ENCODE data around the gene MYL6. TPM values are rescaled to one million over a fixed set of nuclear protein-coding genes. Genes with fewer than 3 reads are reported as not detected.
A peak's percentile ranks its signal among the peaks of the same experiment; 100 is the strongest.

Gene MYL6
- total RNA-seq, 1 experiment from 2014 or later, result 554 TPM

DNA sequence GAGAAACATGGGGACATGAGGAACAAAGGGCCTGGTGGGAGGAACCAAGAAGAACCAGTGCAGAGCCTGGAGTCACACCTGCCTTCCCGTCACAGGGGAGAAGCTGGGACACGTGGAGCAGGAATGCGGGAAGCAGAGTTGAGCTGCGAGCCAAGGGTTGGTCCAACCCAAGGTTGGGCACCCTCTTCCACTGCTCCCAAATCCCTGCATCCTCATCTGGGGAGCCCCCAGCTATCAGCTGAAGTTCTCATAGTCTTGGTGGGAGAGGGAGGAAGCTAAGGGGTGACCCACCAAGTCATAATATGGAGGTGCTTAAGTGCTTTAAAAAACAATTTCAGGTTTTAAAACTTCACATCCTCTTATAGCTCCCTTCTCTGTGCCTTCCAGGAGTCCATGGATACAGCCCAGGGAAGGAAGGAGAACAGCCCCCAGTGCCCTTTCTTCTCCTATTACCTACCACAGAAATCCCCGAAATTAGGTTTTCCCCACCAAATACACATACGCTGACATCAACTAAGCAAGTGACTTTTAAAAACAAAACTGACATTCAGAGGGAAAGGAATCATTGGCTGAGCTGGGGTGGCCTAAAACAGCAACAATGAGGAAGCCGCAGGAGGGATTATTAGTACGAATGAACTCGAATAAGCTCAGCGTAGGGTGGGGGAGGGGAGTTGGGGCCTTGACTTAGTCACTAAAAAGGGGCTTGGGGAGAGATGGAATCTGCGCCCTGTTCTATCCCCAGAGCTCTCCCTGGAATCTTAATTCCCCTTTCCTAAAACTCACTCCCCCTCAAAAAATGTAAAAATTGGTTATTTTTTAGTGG, 4.5 kb downstream of the MYL6 start:
- no peak overlapping the region for H3K4me3 ChIP-seq (replicated peaks in 1 of 2; ENCODE audit: low read depth in 1 of 2, low read length in 2 of 2)
- H3K9ac ChIP-seq (ENCODE audit: low read length), result no peak overlapping the region
- peaks cover 5 to 16% of the 10 kb centered on the region in 2 experiments; a peak in 3 of 4 replicates for H3K4me1 ChIP-seq (ENCODE audit: control insufficient read depth in 1 of 2, insufficient read depth in 2 of 2, low read length in 2 of 2)
- H3K79me2 ChIP-seq (ENCODE audit: insufficient read depth, low read length), result peaks cover 43% of the 10 kb centered on the region
- no peak overlapping the region for H2AFZ ChIP-seq (ENCODE audit: low read depth, low read length, poor library complexity, severe bottlenecking)
- ChIA-PET CTCF (interaction anchor here (0.6 to 1.1 kb wide), 2 partner anchors 27 to 584 kb away, joined by 3 to 5 read pairs; partner anchors contain the start of gene SMARCC2), POLR2A (interaction anchor here (1.2 kb wide), 1 partner anchor 45 kb away, joined by 4 read pairs; the partner anchor contains the start of gene ZC3H10), RAD21 (ENCODE audit: low non-redundant PET in 1 of 2, low total read pairs in 2 of 2, uncharacterized antibody in 2 of 2, unreplicated experiment in 2 of 2) (no interaction called here)
- H3K36me3 ChIP-seq (ENCODE audit: control insufficient read depth in 1 of 2, insufficient read depth in 2 of 2, low read length in 2 of 2), result peaks cover 53 to 55% of the 10 kb centered on the region in 2 experiments; a peak in 3 of 4 replicates
- no peaks in the 10 kb centered on the region for H4K20me1 ChIP-seq (ENCODE audit: insufficient read depth)
- TSS peak; percentile 51 for BruUV-seq (replicated peaks)
- no peaks in the 10 kb centered on the region for H3K9me2 ChIP-seq (ENCODE audit: insufficient read depth)
- H3K4me2 ChIP-seq (ENCODE audit: low read length), result no peak overlapping the region
- intact Hi-C loops (cut with micrococcal nuclease), result no loop called here
- H3K27me3 ChIP-seq (ENCODE audit: insufficient read depth, low read length), result no peaks in the 10 kb centered on the region
- H3K9me3 ChIP-seq (ENCODE audit: control insufficient read depth in 1 of 2, insufficient read depth in 1 of 2, low read depth in 1 of 2, low read length in 2 of 2), result no peaks in the 10 kb centered on the region
- DNase-seq (ENCODE audit: low read depth, low spot score), result no peak
- no peak overlapping the region for H3K27ac ChIP-seq (ENCODE audit: low read depth, low read length)
- no peak for ATAC-seq
- peak; percentile 25; the same call in 1 of the 2 replicates for TF ChIP-seq POLR2AphosphoS5 (IDR thresholded peaks at IDR 0.05; ENCODE audit: low read depth, low read length)
- TF ChIP-seq, protein P1, sequence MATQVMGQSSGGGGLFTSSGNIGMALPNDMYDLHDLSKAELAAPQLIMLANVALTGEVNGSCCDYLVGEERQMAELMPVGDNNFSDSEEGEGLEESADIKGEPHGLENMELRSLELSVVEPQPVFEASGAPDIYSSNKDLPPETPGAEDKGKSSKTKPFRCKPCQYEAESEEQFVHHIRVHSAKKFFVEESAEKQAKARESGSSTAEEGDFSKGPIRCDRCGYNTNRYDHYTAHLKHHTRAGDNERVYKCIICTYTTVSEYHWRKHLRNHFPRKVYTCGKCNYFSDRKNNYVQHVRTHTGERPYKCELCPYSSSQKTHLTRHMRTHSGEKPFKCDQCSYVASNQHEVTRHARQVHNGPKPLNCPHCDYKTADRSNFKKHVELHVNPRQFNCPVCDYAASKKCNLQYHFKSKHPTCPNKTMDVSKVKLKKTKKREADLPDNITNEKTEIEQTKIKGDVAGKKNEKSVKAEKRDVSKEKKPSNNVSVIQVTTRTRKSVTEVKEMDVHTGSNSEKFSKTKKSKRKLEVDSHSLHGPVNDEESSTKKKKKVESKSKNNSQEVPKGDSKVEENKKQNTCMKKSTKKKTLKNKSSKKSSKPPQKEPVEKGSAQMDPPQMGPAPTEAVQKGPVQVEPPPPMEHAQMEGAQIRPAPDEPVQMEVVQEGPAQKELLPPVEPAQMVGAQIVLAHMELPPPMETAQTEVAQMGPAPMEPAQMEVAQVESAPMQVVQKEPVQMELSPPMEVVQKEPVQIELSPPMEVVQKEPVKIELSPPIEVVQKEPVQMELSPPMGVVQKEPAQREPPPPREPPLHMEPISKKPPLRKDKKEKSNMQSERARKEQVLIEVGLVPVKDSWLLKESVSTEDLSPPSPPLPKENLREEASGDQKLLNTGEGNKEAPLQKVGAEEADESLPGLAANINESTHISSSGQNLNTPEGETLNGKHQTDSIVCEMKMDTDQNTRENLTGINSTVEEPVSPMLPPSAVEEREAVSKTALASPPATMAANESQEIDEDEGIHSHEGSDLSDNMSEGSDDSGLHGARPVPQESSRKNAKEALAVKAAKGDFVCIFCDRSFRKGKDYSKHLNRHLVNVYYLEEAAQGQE (IDR thresholded peaks at IDR 0.05; ENCODE audit: low read depth), result no peak
- no peak for TF ChIP-seq POLR2A (IDR thresholded peaks at IDR 0.05; ENCODE audit: borderline replicate concordance, extremely low read depth, insufficient read depth, insufficient read length)
- no peak for TF ChIP-seq ELF1 (IDR thresholded peaks at IDR 0.05; ENCODE audit: borderline replicate concordance, low read depth)
- TF ChIP-seq, protein P2, sequence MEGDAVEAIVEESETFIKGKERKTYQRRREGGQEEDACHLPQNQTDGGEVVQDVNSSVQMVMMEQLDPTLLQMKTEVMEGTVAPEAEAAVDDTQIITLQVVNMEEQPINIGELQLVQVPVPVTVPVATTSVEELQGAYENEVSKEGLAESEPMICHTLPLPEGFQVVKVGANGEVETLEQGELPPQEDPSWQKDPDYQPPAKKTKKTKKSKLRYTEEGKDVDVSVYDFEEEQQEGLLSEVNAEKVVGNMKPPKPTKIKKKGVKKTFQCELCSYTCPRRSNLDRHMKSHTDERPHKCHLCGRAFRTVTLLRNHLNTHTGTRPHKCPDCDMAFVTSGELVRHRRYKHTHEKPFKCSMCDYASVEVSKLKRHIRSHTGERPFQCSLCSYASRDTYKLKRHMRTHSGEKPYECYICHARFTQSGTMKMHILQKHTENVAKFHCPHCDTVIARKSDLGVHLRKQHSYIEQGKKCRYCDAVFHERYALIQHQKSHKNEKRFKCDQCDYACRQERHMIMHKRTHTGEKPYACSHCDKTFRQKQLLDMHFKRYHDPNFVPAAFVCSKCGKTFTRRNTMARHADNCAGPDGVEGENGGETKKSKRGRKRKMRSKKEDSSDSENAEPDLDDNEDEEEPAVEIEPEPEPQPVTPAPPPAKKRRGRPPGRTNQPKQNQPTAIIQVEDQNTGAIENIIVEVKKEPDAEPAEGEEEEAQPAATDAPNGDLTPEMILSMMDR (IDR thresholded peaks at IDR 0.05 in 2 of 3, conservative IDR thresholded peaks at IDR 0.05 in 1 of 3; ENCODE audit: borderline replicate concordance in 1 of 3, insufficient read depth in 1 of 3, low read depth in 2 of 3, low read length in 2 of 3), result no peak
- no peak for TF ChIP-seq ZNF274 (IDR thresholded peaks at IDR 0.05; ENCODE audit: low read depth, low read length)
- TF ChIP-seq EZH2 (IDR thresholded peaks at IDR 0.05), result no peak
- TF ChIP-seq, protein P3, sequence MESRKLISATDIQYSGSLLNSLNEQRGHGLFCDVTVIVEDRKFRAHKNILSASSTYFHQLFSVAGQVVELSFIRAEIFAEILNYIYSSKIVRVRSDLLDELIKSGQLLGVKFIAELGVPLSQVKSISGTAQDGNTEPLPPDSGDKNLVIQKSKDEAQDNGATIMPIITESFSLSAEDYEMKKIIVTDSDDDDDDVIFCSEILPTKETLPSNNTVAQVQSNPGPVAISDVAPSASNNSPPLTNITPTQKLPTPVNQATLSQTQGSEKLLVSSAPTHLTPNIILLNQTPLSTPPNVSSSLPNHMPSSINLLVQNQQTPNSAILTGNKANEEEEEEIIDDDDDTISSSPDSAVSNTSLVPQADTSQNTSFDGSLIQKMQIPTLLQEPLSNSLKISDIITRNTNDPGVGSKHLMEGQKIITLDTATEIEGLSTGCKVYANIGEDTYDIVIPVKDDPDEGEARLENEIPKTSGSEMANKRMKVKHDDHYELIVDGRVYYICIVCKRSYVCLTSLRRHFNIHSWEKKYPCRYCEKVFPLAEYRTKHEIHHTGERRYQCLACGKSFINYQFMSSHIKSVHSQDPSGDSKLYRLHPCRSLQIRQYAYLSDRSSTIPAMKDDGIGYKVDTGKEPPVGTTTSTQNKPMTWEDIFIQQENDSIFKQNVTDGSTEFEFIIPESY (IDR thresholded peaks at IDR 0.05; ENCODE audit: extremely low read depth, insufficient replicate concordance, low read length), result no peak
- no peak for TF ChIP-seq FOSL1 (IDR thresholded peaks at IDR 0.05; ENCODE audit: low read depth)

Data from HCT116 (cell line).